Skeletal muscle tissue (tissue), 4 donors: ENCODE data around the gene FRS2. TPM values are rescaled to one million over a fixed set of nuclear protein-coding genes. Genes with fewer than 3 reads are reported as not detected.

Source experiments
- H3K27ac ChIP-seq: one replicate; pipeline ENCODE4 v1.7.0; 2013; ENCODE audit warnings: mild to moderate bottlenecking, low read depth, low read length, inconsistent platforms
- H3K27me3 ChIP-seq, 3 donors: one replicate each; pipeline ENCODE4 v1.7.0; 2013; ENCODE audit warnings: low read length in 3 of 3; ENCODE audit not compliant: control insufficient read depth in 3 of 3, insufficient read depth in 3 of 3
- H3K36me3 ChIP-seq, 3 donors: one replicate each; pipeline ENCODE4 v1.7.0; 2013; ENCODE audit warnings: low read length in 3 of 3; ENCODE audit not compliant: control insufficient read depth in 3 of 3, insufficient read depth in 3 of 3
- H3K4me1 ChIP-seq, 3 donors: one replicate each; pipeline ENCODE4 v1.7.0; 2013; ENCODE audit warnings: low read length in 3 of 3, mild to moderate bottlenecking in 3 of 3; ENCODE audit not compliant: control insufficient read depth in 3 of 3, insufficient read depth in 3 of 3
- H3K4me3 ChIP-seq, 3 donors: one replicate each; pipeline ENCODE4 v1.7.0; 2013; ENCODE audit warnings: low read length in 3 of 3
- H3K9ac ChIP-seq, 3 donors: one replicate each; pipeline ENCODE4 v1.7.0; 2013; ENCODE audit warnings: low read length in 3 of 3, mild to moderate bottlenecking in 3 of 3, moderate library complexity in 2 of 3, low read depth in 1 of 3
- H3K9me3 ChIP-seq, 3 donors: one replicate each; pipeline ENCODE4 v1.7.0; 2013; ENCODE audit warnings: low read length in 3 of 3; ENCODE audit not compliant: control insufficient read depth in 3 of 3
- total RNA-seq: library from RNA; depleted of rRNA; stranded (reverse); fragments of >200 nt; gene quantifications from one replicate; pipeline ENCODE4 v1.2.3, GENCODE V29; 2014
- donor health status: Osteomylitis.

FRS2 gene
- total RNA-seq, 1 donor from 2014 or later = 32.9 TPM

DNA sequence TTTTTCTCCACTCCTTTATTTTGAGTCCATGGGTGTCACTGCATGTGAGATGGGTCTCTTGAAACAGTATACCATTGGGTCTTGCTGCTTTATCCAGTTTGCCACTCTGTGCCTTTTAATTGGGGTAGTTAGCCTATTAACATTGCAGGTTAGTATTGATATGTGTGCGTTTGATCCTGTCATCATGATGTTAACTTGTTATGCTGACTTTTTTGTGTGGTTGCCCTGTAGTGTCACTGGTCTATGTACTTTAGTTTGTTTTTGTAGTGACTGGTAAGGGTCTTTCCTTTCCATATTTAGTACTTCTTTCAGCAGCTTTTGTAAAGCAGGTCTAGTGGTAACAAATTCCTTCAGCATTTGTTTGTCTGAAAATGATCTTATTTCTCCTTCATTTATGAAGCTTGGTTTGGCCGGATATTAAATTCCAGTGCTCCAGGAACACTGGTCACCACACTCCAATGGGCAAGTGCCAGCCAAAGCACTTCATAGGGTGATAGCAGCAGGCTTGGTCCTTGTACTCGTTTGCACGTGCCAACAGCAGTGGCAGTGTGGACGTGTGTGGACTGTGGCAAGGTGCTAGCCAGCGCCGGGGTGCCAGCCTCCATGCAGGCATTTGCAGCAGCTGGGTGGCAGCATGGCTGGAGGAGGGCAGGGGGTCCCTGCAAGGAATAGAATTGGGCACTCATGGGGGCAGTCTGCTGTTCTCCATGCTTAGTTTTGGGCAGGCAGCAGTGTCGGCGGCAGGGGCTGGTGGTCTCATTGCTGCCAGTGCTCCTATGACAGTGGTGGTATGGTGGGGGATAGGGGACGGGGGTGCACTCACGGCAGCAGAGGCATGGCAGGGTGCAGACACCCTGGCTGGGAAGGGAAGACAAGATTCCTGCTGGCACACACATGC lies 53.5 kb downstream of the FRS2 start:
- no peaks in the 10 kb centered on the region for H3K9me3 ChIP-seq
- no peak overlapping the region for H3K4me3 ChIP-seq
- H3K4me1 ChIP-seq = peaks cover 0 to 3% (median 2%) of the 10 kb centered on the region in 3 donors
- no peaks in the 10 kb centered on the region for H3K36me3 ChIP-seq
- H3K27ac ChIP-seq = no peak overlapping the region
- H3K27me3 ChIP-seq = no peaks in the 10 kb centered on the region
- H3K9ac ChIP-seq = no peak overlapping the region

DNA sequence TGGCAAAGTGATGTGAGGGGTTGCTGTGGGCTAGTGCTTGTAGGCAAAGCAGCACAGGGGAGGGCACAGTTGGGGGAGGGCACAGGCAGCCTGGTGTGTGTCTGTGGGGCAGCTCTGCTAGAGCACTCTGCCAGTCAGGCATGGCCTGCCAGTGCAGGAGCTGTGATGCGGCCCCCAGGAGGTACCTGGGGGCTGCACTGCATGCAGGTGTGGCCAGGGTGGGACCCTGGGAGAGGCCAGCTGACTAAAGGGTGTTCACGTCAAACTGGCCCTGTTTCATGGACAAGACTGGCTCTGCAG lies 54.1 kb downstream of the FRS2 start:
- Histone ChIP-seq H3K27me3 (no peaks in the 10 kb centered on the region), H3K36me3 (no peaks in the 10 kb centered on the region), H3K4me1 (peaks cover 0 to 3% (median 3%) of the 10 kb centered on the region in 3 donors), H3K27ac (no peak overlapping the region), H3K9ac (no peak overlapping the region), H3K4me3 (no peak overlapping the region), H3K9me3 (no peaks in the 10 kb centered on the region)

DNA sequence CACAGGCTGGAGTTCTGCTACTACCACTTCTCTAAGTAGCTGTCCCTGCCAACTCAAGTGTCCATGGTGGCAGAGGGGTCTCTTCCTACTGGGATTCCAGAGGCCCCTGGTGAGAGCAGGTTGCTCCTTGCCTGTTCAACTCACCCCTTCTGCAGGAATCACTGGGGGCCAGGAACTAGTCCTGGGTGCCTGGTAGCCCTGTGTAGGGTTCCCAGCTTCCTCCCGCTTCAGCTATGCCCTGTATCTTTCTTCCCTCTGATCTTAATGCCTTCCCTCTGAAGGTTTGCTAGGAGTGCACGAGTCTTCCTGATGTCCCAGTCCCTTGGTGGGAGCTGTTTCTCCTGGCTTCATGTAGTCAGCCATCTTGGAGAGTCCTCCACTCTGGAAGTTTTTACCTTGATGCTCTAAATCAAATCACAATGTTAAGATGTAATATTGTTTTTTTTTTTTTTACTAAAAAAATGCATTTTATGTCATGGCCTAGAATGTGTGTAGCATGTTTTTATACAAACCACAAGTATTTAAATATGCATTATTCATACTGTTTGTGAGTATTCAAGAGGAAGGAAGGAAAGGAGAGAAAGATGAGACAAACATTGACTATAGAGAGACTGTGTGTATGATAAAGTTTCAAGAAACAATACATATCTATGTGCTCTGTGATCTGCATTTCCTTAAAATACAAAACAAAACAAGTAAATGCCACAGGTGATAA lies 54.7 kb downstream of the FRS2 start:
- H3K27me3 ChIP-seq = no peaks in the 10 kb centered on the region
- H3K27ac ChIP-seq = no peak overlapping the region
- no peaks in the 10 kb centered on the region for H3K36me3 ChIP-seq
- H3K9me3 ChIP-seq = no peaks in the 10 kb centered on the region
- no peak overlapping the region for H3K9ac ChIP-seq
- peaks cover 0 to 3% (median 3%) of the 10 kb centered on the region in 3 donors for H3K4me1 ChIP-seq
- H3K4me3 ChIP-seq = no peak overlapping the region

DNA sequence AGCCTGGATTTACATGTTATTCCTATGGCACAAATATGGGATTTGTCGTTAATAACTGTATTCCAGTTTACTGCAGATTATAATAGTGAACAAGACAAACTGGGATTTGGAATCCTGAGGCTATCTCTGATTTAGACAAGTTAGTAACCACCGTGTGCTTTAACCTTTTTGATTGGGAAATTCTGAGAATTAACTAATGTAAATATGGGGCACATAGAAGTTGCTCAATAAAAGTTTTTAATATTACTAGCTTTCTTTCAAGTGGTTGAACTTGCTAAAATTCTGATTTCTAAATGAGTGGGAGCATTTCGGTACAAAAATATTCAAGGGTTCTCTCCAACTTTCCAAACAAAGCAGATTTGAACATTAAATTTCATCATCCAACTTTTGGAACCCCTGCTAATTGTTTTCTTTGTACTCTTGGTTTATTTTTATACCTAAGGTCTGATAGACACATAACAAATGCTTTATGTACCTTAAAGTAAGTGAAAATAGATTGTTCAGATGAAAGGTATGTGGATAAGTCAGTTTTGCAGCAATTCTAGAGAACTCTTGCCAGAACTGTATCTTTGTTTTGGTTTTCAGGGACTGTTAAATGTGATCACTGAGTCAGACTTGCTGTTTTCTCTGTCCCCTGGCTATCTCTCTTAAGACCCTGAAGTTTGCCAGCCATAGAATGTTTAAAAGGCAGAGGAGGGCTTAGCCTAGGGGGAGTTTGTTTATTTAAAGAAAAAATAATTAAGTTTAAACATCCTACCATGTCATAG lies 57.5 kb downstream of the FRS2 start:
- peaks cover 0 to 3% (median 3%) of the 10 kb centered on the region in 3 donors for H3K4me1 ChIP-seq
- H3K27ac ChIP-seq = no peak overlapping the region
- no peak overlapping the region for H3K9ac ChIP-seq
- no peak overlapping the region for H3K4me3 ChIP-seq
- H3K36me3 ChIP-seq = peaks cover 0 to 3% (median 0%) of the 10 kb centered on the region in 3 donors
- no peaks in the 10 kb centered on the region for H3K27me3 ChIP-seq
- no peaks in the 10 kb centered on the region for H3K9me3 ChIP-seq

DNA sequence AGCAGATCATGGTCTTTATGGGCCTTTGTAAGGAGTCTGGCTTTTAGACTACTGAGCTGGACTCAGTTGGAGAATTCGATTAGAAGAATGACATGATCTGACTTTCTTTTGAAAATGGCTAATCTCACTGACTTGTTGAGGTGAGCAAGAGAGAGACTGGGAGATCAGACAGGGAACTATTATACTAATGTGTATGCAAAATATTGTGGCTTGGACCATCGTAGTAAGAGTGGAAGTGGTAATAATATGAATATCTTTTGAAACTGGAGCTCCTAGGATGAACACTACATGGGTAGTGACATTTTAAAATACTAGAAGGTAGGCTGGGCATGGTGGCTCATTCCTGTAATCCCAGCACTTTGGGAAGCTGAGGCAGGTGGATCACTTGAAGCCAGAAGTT lies 58.8 kb downstream of the FRS2 start:
- no peak overlapping the region for H3K27ac ChIP-seq
- no peak overlapping the region for H3K4me3 ChIP-seq
- H3K4me1 ChIP-seq = peaks cover 0 to 3% (median 0%) of the 10 kb centered on the region in 3 donors
- H3K9ac ChIP-seq = no peak overlapping the region
- H3K27me3 ChIP-seq = no peaks in the 10 kb centered on the region
- H3K9me3 ChIP-seq = no peaks in the 10 kb centered on the region
- peaks cover 0 to 3% (median 0%) of the 10 kb centered on the region in 3 donors for H3K36me3 ChIP-seq

DNA sequence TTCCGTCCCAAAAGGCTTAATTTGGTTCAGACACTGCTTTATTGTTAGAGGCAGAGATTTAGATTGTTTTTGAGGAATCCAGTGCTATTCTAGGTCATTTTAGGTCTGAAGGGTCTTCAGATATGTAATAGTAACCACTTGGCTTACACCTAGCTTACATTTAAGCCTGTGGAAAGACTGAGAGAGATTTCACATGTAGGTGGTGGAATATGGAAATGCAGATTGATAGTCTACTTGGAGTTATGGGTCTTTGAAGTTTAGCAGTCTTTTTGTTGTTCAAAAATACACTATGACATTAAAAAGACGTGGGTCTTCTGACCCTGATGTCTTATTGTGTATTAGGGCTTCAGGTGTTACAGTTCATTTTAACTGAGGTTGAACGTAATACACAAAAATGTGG lies 63.7 kb downstream of the FRS2 start:
- no peaks in the 10 kb centered on the region for H3K27me3 ChIP-seq
- H3K4me1 ChIP-seq = peaks cover 3 to 4% (median 3%) of the 10 kb centered on the region in 3 donors
- H3K4me3 ChIP-seq = no peak overlapping the region
- H3K9ac ChIP-seq = no peak overlapping the region
- H3K36me3 ChIP-seq = peaks cover 0 to 3% (median 0%) of the 10 kb centered on the region in 3 donors
- H3K9me3 ChIP-seq = no peaks in the 10 kb centered on the region
- peak overlapping the region; percentile 48 for H3K27ac ChIP-seq

DNA sequence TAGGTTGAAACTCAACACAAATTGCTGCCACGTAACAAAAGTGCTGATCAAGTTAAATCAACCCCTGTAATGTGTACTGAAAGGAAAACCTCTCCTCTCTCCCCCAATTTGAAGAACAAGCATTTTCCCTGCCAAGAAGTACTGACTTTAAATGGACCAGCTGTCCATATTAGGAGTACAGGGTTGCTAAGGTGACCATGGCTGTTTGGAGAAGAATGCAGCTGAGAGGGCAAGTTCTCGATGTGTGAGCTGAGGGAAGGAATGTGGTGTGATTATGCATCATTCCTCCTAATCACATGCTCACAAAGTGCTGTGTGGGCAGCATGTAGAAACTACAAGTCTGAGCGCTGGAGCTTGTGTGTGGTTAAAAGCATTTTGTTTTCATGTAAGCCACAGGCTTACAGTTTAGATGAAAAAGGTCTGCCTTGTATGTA lies 64.2 kb downstream of the FRS2 start:
- no peak overlapping the region for H3K4me3 ChIP-seq
- peaks cover 0 to 3% (median 0%) of the 10 kb centered on the region in 3 donors for H3K36me3 ChIP-seq
- no peak overlapping the region for H3K9ac ChIP-seq
- peaks cover 3 to 4% (median 3%) of the 10 kb centered on the region in 3 donors for H3K4me1 ChIP-seq
- no peaks in the 10 kb centered on the region for H3K9me3 ChIP-seq
- no peaks in the 10 kb centered on the region for H3K27me3 ChIP-seq
- peak overlapping the region; percentile 48 for H3K27ac ChIP-seq

DNA sequence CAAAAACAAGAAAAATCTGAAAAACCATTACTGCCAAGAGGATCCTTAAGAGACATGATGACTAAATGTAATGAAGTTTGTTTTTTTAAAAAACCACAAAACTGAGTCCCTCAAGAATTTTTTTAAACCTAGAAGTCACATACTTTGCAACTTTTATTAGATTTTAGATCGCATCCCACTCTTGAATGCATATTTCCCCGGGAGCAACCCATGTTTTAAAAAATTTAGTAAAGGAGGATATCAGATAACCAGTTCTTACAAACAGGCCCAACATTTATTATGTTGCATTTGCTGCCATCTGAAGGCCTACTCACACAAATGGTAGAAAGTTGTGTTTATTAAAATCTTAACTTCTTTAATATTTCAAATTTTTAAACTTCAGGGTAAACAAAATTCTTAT lies 70.8 kb downstream of the FRS2 start:
- H3K9me3 ChIP-seq = no peaks in the 10 kb centered on the region
- no peak overlapping the region for H3K9ac ChIP-seq
- H3K27ac ChIP-seq = no peak overlapping the region
- H3K4me1 ChIP-seq = no peaks in the 10 kb centered on the region
- H3K36me3 ChIP-seq = no peaks in the 10 kb centered on the region
- no peaks in the 10 kb centered on the region for H3K27me3 ChIP-seq
- H3K4me3 ChIP-seq = no peak overlapping the region

DNA sequence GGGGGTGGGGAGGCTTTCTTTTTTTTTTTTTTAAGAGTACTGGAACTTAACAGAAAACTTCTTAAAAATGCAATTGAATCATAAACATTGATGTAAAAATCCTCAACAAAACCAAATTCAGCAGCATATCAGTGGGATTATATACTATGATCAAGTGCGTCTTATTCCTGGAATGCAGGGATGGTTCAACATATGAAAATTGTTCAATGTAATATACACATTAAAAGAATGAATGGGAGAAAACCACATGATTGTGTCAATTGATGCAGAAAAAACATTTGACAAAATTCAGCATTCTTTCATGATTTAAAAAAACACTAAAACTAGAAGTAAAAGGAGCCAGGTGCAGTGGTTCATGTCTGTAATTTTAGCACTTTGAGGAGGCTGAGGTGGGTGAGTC lies 73.9 kb downstream of the FRS2 start:
- no peaks in the 10 kb centered on the region for H3K9me3 ChIP-seq
- H3K36me3 ChIP-seq = no peaks in the 10 kb centered on the region
- H3K9ac ChIP-seq = no peak overlapping the region
- H3K4me3 ChIP-seq = no peak overlapping the region
- no peaks in the 10 kb centered on the region for H3K27me3 ChIP-seq
- no peak overlapping the region for H3K27ac ChIP-seq
- H3K4me1 ChIP-seq = no peaks in the 10 kb centered on the region
